ENCODE results near the gene LSR. TPM values are rescaled to one million over a fixed set of nuclear protein-coding genes. Genes with fewer than 3 reads are reported as not detected.

The LSR gene
- total RNA-seq, 2 experiments from 2014 or later: 33.2 to 36.3 TPM

DNA sequence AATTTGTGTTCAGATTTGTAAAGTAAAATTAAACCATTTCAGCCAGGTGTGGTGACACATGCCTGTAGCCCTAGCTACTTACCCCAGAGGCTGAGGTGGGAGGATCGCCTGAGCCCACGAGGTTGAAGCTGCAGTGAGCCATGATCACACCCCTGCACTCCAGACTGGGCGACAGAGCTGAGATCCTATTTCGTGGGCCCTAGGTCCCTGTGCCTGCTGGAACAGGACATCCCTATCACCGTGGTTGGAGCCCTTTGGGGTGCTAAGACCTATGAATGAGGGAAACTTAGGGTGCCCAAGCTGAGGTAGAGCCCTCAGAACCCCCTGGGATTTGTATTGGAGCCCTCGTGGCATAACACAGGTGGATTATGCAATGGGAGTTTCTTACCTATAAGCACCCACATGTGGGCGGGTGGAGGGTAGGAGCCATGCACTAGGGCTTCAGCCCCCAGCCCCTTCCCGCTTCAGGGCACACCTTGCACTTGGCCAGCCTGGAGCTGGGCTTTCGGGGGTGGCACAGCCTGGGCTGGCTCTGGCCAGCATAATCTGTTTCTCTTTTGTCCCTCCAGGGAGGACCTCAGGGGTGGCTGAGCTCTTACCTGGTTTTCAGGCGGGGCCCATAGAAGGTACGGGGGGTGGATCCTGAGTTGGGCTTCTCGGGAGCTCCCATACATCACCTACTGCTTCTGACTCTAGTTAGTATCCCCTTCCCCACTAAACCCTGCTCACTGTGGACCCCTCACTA lies 12.7 kb downstream of the LSR start:
- peak; percentile 24 for DNase-seq
- ATAC-seq (ENCODE audit: low read depth): no peak
- POLR2A ChIA-PET: interaction anchor here (1.3 kb wide), 2 partner anchors 11 kb away, joined by 3 read pairs; no protein-coding TSS in a partner anchor
- Mint-ChIP-seq H3K4me1 (peaks cover 21% of the 10 kb centered on the region), H3K4me3 (no peak overlapping the region), H3K27ac (no peak overlapping the region), H3K9me3 (no peaks in the 10 kb centered on the region), H3K27me3 (no peaks in the 10 kb centered on the region), H3K36me3 (peaks cover 2% of the 10 kb centered on the region)

DNA sequence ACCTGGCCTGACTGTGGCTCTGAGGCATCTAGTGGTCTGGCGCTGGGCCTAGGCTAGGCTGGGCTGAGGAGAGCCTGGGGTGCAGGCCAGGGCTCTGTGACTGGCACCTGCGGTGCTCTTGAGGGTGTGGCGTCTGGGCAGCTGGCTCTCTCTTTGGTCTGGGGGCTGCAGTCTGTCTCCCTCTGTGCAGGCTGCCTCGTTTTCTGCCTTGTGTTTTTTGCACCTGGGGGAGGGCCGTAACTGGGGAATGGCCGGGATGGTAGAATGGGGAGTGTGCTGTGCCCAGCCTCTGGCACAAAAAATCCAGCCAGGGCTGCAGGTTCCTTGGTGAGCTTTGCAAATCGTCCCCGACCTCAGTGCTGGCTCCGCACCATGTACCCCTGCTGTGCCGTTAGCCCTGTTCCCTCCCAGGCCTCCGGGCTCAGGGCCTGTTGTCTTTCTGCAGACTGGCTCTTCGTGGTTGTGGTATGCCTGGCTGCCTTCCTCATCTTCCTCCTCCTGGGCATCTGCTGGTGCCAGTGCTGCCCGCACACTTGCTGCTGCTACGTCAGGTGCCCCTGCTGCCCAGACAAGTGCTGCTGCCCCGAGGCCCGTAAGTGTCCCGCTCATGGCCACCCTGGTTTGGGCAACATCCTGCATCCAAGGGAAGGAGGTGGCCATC lies 13.4 kb downstream of the LSR start:
- Mint-ChIP-seq H3K27ac (no peak overlapping the region), H3K4me3 (no peak overlapping the region), H3K36me3 (peaks cover 2% of the 10 kb centered on the region), H3K9me3 (no peaks in the 10 kb centered on the region), H3K27me3 (no peaks in the 10 kb centered on the region), H3K4me1 (peaks cover 17% of the 10 kb centered on the region)
- ATAC-seq (ENCODE audit: low read depth) (no peak), DNase-seq (peak; percentile 28)
- POLR2A ChIA-PET: no interaction called here

DNA sequence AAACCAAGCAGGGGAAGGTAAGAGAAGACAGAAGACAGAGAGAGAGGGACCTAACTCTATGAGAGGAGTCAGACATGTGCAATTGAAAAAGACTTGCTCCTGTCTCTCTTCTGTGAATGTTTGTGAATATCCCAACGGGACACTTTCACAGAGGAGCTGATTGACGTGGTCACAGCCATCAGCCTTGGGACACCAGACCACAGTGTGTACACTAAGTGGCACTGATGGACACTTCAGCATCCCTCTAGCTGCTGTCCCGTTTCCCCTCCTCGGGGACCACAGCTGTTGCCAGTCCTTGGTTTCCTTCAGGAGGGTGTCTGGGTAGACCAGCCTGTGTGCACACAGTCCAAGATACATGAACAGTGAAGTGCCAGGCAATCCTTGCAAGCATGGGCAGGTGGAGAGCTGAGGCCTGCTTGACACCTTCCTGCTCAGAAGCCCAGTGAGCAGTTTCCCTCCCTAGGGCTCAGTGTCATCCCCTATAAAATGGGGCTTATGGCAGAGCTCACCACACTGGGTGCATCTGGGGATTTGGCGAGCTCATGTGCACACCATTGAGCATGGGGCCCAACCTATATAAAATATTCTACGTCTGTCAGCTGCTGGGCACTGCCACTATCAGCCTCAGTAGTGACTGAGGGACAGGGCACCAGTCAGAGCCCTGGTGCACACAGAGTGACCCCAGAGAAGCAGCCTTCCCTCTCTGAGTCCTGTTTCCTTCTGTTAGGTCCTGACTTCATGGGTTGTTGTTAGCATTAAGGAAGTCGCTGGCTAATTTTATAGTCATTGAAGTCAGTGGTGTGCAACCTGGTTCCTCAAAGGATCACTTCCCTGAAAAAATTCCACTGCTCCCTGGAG lies 15.7 kb downstream of the LSR start:
- POLR2A ChIA-PET: interaction anchor here (1.3 to 1.4 kb wide), 2 partner anchors 10 to 111 kb away, joined by 4 read pairs; partner anchors contain the start of gene FXYD5

GRCh38 chr19:35265126-35265899 lies 16.5 kb downstream of the LSR start:
- POLR2A ChIA-PET: interaction anchor here (1.3 to 1.4 kb wide), 2 partner anchors 11 to 111 kb away, joined by 4 read pairs; partner anchors contain the start of gene FXYD5
- H3K4me1 Mint-ChIP-seq: peaks cover 9% of the 10 kb centered on the region
- no peaks in the 10 kb centered on the region for H3K27me3 Mint-ChIP-seq
- H3K36me3 Mint-ChIP-seq: peaks cover 2% of the 10 kb centered on the region
- ATAC-seq (ENCODE audit: low read depth) (no peak), DNase-seq (peak; percentile 28)
- no peak overlapping the region for H3K4me3 Mint-ChIP-seq
- peak overlapping the region; percentile 67 for H3K27ac Mint-ChIP-seq
- H3K9me3 Mint-ChIP-seq: no peaks in the 10 kb centered on the region

More for the DNA sequence above, 15.7 kb downstream of the LSR start:
- peak overlapping the region; percentile 5 for H3K27ac Mint-ChIP-seq
- H3K9me3 Mint-ChIP-seq: no peaks in the 10 kb centered on the region
- no peak overlapping the region for H3K4me3 Mint-ChIP-seq
- no peaks in the 10 kb centered on the region for H3K27me3 Mint-ChIP-seq
- H3K4me1 Mint-ChIP-seq: peaks cover 9% of the 10 kb centered on the region
- no peak for ATAC-seq (ENCODE audit: low read depth)
- H3K36me3 Mint-ChIP-seq: peaks cover 2% of the 10 kb centered on the region
- DNase-seq: peak; percentile 31

- H3K27ac Mint-ChIP-seq: peak overlapping the region; percentile 78
- peaks cover 4% of the 10 kb centered on the region for H3K36me3 Mint-ChIP-seq
- peaks cover 9% of the 10 kb centered on the region for H3K4me1 Mint-ChIP-seq
- POLR2A ChIA-PET: interaction anchor here (1.1 to 1.3 kb wide), 2 partner anchors 112 to 125 kb away, joined by 3 to 4 read pairs; partner anchors contain the start of gene FXYD5
- H3K4me3 Mint-ChIP-seq: peak overlapping the region; percentile 75
- DNase-seq: peak; percentile 28
- H3K9me3 Mint-ChIP-seq: no peaks in the 10 kb centered on the region
- no peak for ATAC-seq (ENCODE audit: low read depth)
- H3K27me3 Mint-ChIP-seq: no peaks in the 10 kb centered on the region
These were observed 17.2 kb downstream of the LSR start for GRCh38 chr19:35265900-35266519.

- no peaks in the 10 kb centered on the region for H3K27me3 Mint-ChIP-seq
- ATAC-seq (ENCODE audit: low read depth) (no peak), DNase-seq (peak; percentile 55)
- H3K27ac Mint-ChIP-seq: peak overlapping the region; percentile 91
- peak overlapping the region; percentile 93 for H3K4me3 Mint-ChIP-seq
- POLR2A ChIA-PET: interaction anchor here (1.1 kb wide), 1 partner anchor 126 kb away, joined by 3 read pairs; no protein-coding TSS in a partner anchor
- no peaks in the 10 kb centered on the region for H3K9me3 Mint-ChIP-seq
- H3K4me1 Mint-ChIP-seq: peaks cover 9% of the 10 kb centered on the region
- peaks cover 5% of the 10 kb centered on the region for H3K36me3 Mint-ChIP-seq
These were observed 17.9 kb downstream of the LSR start for GRCh38 chr19:35266520-35267352.

GRCh38 chr19:35267353-35267817 lies 18.6 kb downstream of the LSR start:
- Mint-ChIP-seq H3K27ac (peak overlapping the region; percentile 91), H3K36me3 (peaks cover 10% of the 10 kb centered on the region), H3K27me3 (no peaks in the 10 kb centered on the region)

DNA sequence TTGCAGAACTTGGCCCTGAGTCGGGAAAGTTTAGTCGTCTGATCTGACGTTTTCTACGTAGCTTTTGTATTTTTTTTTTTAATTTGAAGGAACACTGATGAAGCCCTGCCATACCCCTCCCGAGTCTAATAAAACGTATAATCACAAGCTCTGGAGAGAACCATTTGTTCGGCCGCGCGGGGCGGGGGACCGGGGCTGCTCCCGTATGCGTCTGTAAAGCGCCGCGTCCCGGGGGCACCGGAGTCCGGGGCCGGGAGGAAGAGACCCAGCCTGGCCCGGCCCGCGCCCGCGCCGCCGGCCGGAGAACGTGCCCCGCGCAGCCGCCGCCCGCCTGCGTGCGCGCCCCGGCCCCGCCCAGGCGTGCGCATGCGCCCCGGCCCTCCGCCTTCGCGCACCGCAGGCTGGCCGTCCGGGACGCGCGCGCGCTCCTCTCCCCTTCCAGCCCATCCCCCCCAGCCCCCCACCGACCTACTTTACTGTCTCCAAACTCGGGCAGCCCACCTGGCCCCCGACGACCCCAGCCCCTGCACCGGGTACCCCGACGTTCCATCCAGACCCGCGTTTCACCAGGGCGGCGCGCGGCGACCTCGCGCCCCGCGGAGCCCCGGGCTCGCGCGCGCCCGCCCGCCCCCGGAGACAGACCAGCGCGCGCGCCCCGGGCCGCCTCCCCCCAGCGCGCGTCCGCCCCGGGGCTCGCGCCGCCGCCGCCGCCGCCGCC lies 19.2 kb downstream of the LSR start:
- peaks cover 10% of the 10 kb centered on the region for H3K36me3 Mint-ChIP-seq
- H3K4me1 Mint-ChIP-seq: peaks cover 9% of the 10 kb centered on the region
- ATAC-seq (ENCODE audit: low read depth) (peak; percentile 55), DNase-seq (peak; percentile 91)
- peak overlapping the region; percentile 93 for H3K4me3 Mint-ChIP-seq
- H3K9me3 Mint-ChIP-seq: no peaks in the 10 kb centered on the region
- POLR2A ChIA-PET: interaction anchor here (0.6 to 1.9 kb wide), 10 partner anchors 13 to 337 kb away, joined by 3 to 6 read pairs (median 3); partner anchors contain the start of gene FXYD7
- peak overlapping the region; percentile 91 for H3K27ac Mint-ChIP-seq
- no peaks in the 10 kb centered on the region for H3K27me3 Mint-ChIP-seq

More at GRCh38 chr19:35267353-35267817, 18.6 kb downstream of the LSR start:
- POLR2A ChIA-PET: interaction anchor here (0.6 to 1.1 kb wide), 4 partner anchors 16 to 126 kb away, joined by 3 read pairs; no protein-coding TSS in a partner anchor
- peak; percentile 25 for ATAC-seq (ENCODE audit: low read depth)
- peak; percentile 67 for DNase-seq
- peaks cover 9% of the 10 kb centered on the region for H3K4me1 Mint-ChIP-seq
- H3K4me3 Mint-ChIP-seq: peak overlapping the region; percentile 93
- no peaks in the 10 kb centered on the region for H3K9me3 Mint-ChIP-seq

GRCh38 chr19:35268536-35269437 lies 20.0 kb downstream of the LSR start, which contains the start of gene USF2:
TSS of gene USF2 (plus strand) at chr19:35268962. CDS start at chr19:35269102, 140 bp downstream.
- Mint-ChIP-seq H3K4me3 (peak within 1 kb of the TSS; percentile 93), H3K4me1 (peaks cover 9% of the 10 kb centered on the region)
- POLR2A ChIA-PET: interaction anchor here (0.6 to 1.9 kb wide), 9 partner anchors 12 to 338 kb away, joined by 3 to 6 read pairs (median 4); partner anchors contain the start of gene FXYD7

More at GRCh38 chr19:35268536-35269437, 20.0 kb downstream of the LSR start, which contains the start of gene USF2:
- Mint-ChIP-seq H3K27me3 (no peaks in the 10 kb centered on the region), H3K27ac (peak within 1 kb of the TSS; percentile 91), H3K36me3 (peaks cover 14% of the 10 kb centered on the region), H3K9me3 (no peaks in the 10 kb centered on the region)
- peak; percentile 20 for ATAC-seq (ENCODE audit: low read depth)
- peak; percentile 76 for DNase-seq

All from activated naive CD8-positive, alpha-beta T cell treated with anti-CD3 and anti-CD28 coated beads, Interleukin-2, amount 10 ng/mL, durations not matched to agents 7 days and 5 days (primary cell).